Measurements from ENCODE around the gene CFAP92. TPM values are rescaled to one million over a fixed set of nuclear protein-coding genes. Genes with fewer than 3 reads are reported as not detected.

The CFAP92 gene
- total and polyA plus RNA-seq, 4 donors: 0.05 to 0.25 (median 0.06) TPM; not detected in 1

GRCh38 chr3:129034642-129035041, 40.8 kb upstream of the CFAP92 start (continued):
- TF ChIP-seq FOXA1 (IDR thresholded peaks at IDR 0.05): no peak

DNA sequence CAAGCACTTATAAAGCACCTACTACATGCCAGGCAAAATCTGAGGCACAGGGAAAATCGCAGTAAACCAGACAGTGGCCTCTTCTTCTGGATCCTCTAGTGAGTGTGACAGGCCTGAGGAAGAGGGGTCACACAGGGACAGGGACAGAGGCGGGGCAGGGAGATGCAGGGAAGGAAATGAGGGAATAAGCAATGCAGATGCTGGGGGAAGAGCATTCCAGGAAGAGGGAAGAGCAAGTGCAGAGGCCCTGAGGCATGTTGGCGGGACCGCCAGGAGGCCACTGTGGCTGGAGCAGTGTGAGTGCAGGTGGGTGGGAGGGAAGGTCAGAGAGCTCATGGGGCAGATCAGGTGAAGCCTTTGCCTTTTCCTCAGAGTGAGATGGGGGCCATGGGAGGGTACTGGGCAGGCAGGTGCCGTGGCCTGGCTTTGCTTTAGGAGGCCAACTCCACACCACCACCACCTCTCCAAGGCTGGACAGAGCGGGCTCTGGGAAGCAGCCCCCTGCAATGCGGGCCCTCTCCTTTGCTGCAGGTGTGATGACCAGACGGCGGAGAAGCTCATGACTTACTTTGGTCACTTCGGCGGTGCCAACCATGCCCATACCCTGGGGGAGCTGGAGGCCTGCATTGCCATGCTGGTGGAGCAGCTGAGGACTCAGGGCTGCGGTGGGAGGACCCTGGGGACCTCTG, 39.9 kb upstream of the CFAP92 start:
- H3K9ac ChIP-seq (ENCODE audit: low read depth in 1 of 2, low read length in 2 of 2): no peak overlapping the region
- peaks cover 0 to 7% (median 4%) of the 10 kb centered on the region in 4 donors for H3K4me1 ChIP-seq (ENCODE audit: control insufficient read depth in 4 of 4, insufficient read depth in 4 of 4, low read length in 3 of 4)
- H3K27ac ChIP-seq (ENCODE audit: low read depth in 1 of 2, low read length in 2 of 2): no peak overlapping the region
- WGBS: 87% methylated on average over 12 of the region's 12 CpGs
- peaks cover 0 to 6% (median 0%) of the 10 kb centered on the region in 4 donors for H3K9me3 ChIP-seq (ENCODE audit: control insufficient read depth in 4 of 4, low read length in 3 of 4)
- H3K36me3 ChIP-seq (ENCODE audit: control insufficient read depth in 4 of 4, insufficient read depth in 3 of 4, low read depth in 1 of 4, low read length in 3 of 4): no peaks in the 10 kb centered on the region
- no peaks in the 10 kb centered on the region for H3K27me3 ChIP-seq (ENCODE audit: control insufficient read depth in 4 of 4, insufficient read depth in 4 of 4, low read length in 3 of 4)
- TF ChIP-seq CTCF (IDR thresholded peaks at IDR 0.05; ENCODE audit: low read depth, low read length, missing input control) (no peak), RXRA (IDR thresholded peaks at IDR 0.05) (peak in 1 of 2 donors; percentile 13), MAX (IDR thresholded peaks at IDR 0.05) (no peak), RAD21 (IDR thresholded peaks at IDR 0.05) (no peak), JUND (IDR thresholded peaks at IDR 0.05) (no peak)
- TF ChIP-seq, protein P1, sequence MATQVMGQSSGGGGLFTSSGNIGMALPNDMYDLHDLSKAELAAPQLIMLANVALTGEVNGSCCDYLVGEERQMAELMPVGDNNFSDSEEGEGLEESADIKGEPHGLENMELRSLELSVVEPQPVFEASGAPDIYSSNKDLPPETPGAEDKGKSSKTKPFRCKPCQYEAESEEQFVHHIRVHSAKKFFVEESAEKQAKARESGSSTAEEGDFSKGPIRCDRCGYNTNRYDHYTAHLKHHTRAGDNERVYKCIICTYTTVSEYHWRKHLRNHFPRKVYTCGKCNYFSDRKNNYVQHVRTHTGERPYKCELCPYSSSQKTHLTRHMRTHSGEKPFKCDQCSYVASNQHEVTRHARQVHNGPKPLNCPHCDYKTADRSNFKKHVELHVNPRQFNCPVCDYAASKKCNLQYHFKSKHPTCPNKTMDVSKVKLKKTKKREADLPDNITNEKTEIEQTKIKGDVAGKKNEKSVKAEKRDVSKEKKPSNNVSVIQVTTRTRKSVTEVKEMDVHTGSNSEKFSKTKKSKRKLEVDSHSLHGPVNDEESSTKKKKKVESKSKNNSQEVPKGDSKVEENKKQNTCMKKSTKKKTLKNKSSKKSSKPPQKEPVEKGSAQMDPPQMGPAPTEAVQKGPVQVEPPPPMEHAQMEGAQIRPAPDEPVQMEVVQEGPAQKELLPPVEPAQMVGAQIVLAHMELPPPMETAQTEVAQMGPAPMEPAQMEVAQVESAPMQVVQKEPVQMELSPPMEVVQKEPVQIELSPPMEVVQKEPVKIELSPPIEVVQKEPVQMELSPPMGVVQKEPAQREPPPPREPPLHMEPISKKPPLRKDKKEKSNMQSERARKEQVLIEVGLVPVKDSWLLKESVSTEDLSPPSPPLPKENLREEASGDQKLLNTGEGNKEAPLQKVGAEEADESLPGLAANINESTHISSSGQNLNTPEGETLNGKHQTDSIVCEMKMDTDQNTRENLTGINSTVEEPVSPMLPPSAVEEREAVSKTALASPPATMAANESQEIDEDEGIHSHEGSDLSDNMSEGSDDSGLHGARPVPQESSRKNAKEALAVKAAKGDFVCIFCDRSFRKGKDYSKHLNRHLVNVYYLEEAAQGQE (IDR thresholded peaks at IDR 0.05): no peak
- no peak overlapping the region for H3K4me3 ChIP-seq (ENCODE audit: low read depth in 1 of 3, low read length in 3 of 3)
- no peak for DNase-seq (ENCODE audit: low spot score)

DNA sequence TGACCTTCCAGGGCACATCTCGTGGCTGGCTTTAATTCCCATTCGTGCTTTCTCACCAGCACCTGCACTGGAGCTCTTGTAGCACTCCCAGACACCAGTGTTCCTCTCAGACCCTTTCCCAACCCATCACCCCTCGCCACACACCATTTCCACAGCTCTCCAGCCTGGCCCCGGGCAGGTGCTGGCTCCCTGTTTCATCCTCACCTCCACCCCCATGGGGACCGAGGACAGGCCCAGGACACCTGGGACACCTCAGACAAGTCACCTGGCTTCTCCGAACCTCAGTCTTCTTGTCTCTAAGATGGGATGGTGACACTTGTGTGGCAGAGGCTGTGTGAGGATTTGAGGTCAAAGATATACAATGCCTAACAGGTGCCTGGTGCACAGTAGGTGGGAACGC, 39.3 kb upstream of the CFAP92 start:
- TF ChIP-seq FOXA1 (IDR thresholded peaks at IDR 0.05) (no peak), GABPA (IDR thresholded peaks at IDR 0.05 in 1 of 2, conservative IDR thresholded peaks at IDR 0.05 in 1 of 2) (no peak), RXRA (IDR thresholded peaks at IDR 0.05) (no peak), YY1 (IDR thresholded peaks at IDR 0.05) (no peak), ZBTB33 (IDR thresholded peaks at IDR 0.05) (no peak), EGR1 (IDR thresholded peaks at IDR 0.05; ENCODE audit: low read depth in 2 of 2) (no peak), SP1 (IDR thresholded peaks at IDR 0.05) (no peak), FOXA2 (IDR thresholded peaks at IDR 0.05) (no peak)
- Histone ChIP-seq H3K27ac (ENCODE audit: low read depth in 1 of 2, low read length in 2 of 2) (no peak overlapping the region), H3K27me3 (ENCODE audit: control insufficient read depth in 4 of 4, insufficient read depth in 4 of 4, low read length in 3 of 4) (no peaks in the 10 kb centered on the region), H3K36me3 (ENCODE audit: control insufficient read depth in 4 of 4, insufficient read depth in 3 of 4, low read depth in 1 of 4, low read length in 3 of 4) (no peaks in the 10 kb centered on the region), H3K4me1 (ENCODE audit: control insufficient read depth in 4 of 4, insufficient read depth in 4 of 4, low read length in 3 of 4) (peaks cover 0 to 7% (median 4%) of the 10 kb centered on the region in 4 donors), H3K9me3 (ENCODE audit: control insufficient read depth in 4 of 4, low read length in 3 of 4) (peaks cover 0 to 6% (median 0%) of the 10 kb centered on the region in 4 donors), H3K4me3 (ENCODE audit: low read depth in 1 of 3, low read length in 3 of 3) (no peak overlapping the region), H3K9ac (ENCODE audit: low read depth in 1 of 2, low read length in 2 of 2) (no peak overlapping the region)
- no peak for DNase-seq (ENCODE audit: low spot score)
- 89% methylated on average over 7 of the region's 7 CpGs for WGBS

Measured in liver (tissue), 9 donors.